ENCODE results near the gene TUBGCP6. TPM values are rescaled to one million over a fixed set of nuclear protein-coding genes. Genes with fewer than 3 reads are reported as not detected.
A peak's percentile ranks its signal among the peaks of the same experiment; 100 is the strongest.

Gene TUBGCP6
- total and polyA plus RNA-seq, 10 of the 15 experiments (the other 5 are each of a cell fraction or from before 2014, with no cell fraction given), result 0.74 to 41.4 (median 19.4) TPM

DNA sequence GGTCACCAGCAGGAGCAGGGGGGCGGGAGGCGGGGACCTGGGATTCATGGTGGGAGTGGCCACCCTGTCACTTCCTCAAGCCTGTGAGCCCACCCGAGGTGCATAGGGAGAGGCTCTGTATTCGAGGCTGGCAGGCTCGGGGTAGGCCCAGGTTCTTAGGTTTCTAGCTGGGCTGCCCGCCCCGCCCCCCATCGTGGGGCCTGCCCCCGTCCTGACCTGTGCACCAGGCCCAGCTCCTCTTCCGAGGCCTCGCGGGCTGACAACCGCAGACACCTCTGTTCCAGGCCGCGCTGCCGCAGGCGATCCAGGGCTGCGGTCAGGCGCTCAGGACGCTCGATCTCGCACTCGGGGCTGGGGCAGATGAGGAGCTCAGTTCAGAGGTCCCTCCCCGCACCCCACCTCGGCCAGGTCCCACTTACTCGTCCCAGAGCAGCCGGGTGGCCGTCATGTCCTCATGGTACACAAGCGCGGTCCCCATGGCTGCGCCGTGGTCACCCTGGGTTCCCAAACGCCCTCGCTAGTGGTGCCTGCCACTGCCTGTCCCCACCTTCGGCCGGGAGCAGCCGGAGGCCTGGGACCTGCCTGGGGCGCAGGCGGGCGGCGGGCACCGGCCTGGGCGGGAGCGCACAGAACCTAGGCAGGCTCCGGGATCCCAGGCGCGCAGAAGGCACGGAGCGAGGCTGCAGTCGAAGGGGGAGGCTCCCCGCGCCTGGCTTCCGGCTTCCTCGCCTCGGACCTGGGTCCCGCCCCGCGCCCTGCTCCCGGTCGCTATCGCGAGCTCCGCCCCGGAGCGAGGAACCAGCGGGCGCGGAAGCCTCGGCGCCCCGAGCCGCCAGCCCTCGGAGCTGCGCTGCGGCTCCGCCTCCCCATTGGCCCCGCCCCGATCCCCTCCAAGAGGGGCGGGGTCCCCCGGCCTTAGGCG lies 6.0 kb upstream of the TUBGCP6 start, which contains the start of gene HDAC10:
TSS of gene HDAC10 (minus strand) at position 711 of the 922 bp plus-strand sequence. CDS start at position 478, 233 bp downstream.
- POLR2A ChIA-PET, result interaction anchor here (0.6 to 2.7 kb wide), 11 partner anchors 8 to 370 kb away, joined by 3 to 15 read pairs (median 3); partner anchors contain the start of genes LMF2, MAPK12 and NCAPH2
- Histone ChIP-seq H3K4me3 (peak within 1 kb of the TSS; percentile 98), H3K27me3 (replicated peaks in 1 of 2; ENCODE audit: control insufficient read depth in 2 of 2, insufficient read depth in 2 of 2, low read length in 1 of 2) (no peaks in the 10 kb centered on the region), H3K4me2 (ENCODE audit: control insufficient read depth, insufficient read depth) (peak within 1 kb of the TSS; percentile 98), H2AFZ (ENCODE audit: control insufficient read depth, low read depth, low read length) (peak within 1 kb of the TSS; percentile 76), H3K36me3 (ENCODE audit: control insufficient read depth in 2 of 2, insufficient read depth in 2 of 2, low read length in 1 of 2) (peaks cover 6 to 13% of the 10 kb centered on the region in 2 experiments; a peak in 3 of 4 replicates), H3K79me2 (ENCODE audit: control insufficient read depth, insufficient read depth, low read length) (peaks cover 16% of the 10 kb centered on the region), H4K20me1 (ENCODE audit: control insufficient read depth, insufficient read depth) (no peaks in the 10 kb centered on the region; the same call in 1 of the 2 replicates), H3K4me1 (ENCODE audit: control insufficient read depth, insufficient read depth, low read length) (peaks cover 28% of the 10 kb centered on the region), H3K9me3 (replicated peaks; ENCODE audit: control insufficient read depth, insufficient read depth, low read length) (no peaks in the 10 kb centered on the region), H3K9ac (ENCODE audit: control insufficient read depth, insufficient read depth, low read length) (peak within 1 kb of the TSS; percentile 87), H3K27ac (ENCODE audit: control insufficient read depth, insufficient read depth) (peak within 1 kb of the TSS; percentile 78)
- SMC1A ChIA-PET (ENCODE audit: uncharacterized antibody, unreplicated experiment), result interaction anchor here (0.9 to 1.9 kb wide), 8 partner anchors 8 to 275 kb away, joined by 3 to 6 read pairs (median 4); partner anchors contain the start of genes DENND6B and SCO2
- DNase-seq (ENCODE audit: low read depth, low spot score), result peak; percentile 40
- in situ Hi-C loops (cut with MboI) (loop anchor here (10.0 kb wide), 2 partner anchors 244 to 364 kb away; no protein-coding TSS in a partner anchor), intact Hi-C loops (cut with micrococcal nuclease; ENCODE audit: unreplicated experiment) (loop anchor here (5.0 kb wide), 2 partner anchors 246 to 441 kb away; no protein-coding TSS in a partner anchor)
- RAD21 ChIA-PET (ENCODE audit: unreplicated experiment), result interaction anchor here (0.6 to 3.3 kb wide), 11 partner anchors 9 to 370 kb away, joined by 3 to 26 read pairs (median 4); partner anchors contain the start of genes LMF2, MAPK12 and NCAPH2
- 1% methylated on average over 78 of the region's 81 CpGs for WGBS (ENCODE audit: insufficient coverage, insufficient replicate concordance, low lambda C conversion rate, missing lambda C conversion rate)
- peak; percentile 91 for ATAC-seq
- BruUV-seq (replicated peaks), result TSS peak; percentile 53
- FAIRE-seq, result peak; percentile 56
- CTCF ChIA-PET, result interaction anchor here (0.6 to 3.0 kb wide), 17 partner anchors 9 to 452 kb away, joined by 3 to 20 read pairs (median 5); partner anchors contain the start of genes MAPK12 and SYCE3
- TF ChIP-seq, protein P1, sequence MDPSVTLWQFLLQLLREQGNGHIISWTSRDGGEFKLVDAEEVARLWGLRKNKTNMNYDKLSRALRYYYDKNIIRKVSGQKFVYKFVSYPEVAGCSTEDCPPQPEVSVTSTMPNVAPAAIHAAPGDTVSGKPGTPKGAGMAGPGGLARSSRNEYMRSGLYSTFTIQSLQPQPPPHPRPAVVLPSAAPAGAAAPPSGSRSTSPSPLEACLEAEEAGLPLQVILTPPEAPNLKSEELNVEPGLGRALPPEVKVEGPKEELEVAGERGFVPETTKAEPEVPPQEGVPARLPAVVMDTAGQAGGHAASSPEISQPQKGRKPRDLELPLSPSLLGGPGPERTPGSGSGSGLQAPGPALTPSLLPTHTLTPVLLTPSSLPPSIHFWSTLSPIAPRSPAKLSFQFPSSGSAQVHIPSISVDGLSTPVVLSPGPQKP (IDR thresholded peaks at IDR 0.05; ENCODE audit: low read depth, low read length), result no peak
- no peak for TF ChIP-seq SRF (IDR thresholded peaks at IDR 0.05; ENCODE audit: low read depth in 2 of 2, low read length in 2 of 2)
- TF ChIP-seq BHLHE40 (IDR thresholded peaks at IDR 0.05; ENCODE audit: borderline replicate concordance in 1 of 2, low read depth in 2 of 2, low read length in 1 of 2), result no peak; a peak in 1 of 4 replicates
- TF ChIP-seq POLR2A (IDR thresholded peaks at IDR 0.05; ENCODE audit: low read depth, low read length), result peak; percentile 88
- TF ChIP-seq, protein P2, sequence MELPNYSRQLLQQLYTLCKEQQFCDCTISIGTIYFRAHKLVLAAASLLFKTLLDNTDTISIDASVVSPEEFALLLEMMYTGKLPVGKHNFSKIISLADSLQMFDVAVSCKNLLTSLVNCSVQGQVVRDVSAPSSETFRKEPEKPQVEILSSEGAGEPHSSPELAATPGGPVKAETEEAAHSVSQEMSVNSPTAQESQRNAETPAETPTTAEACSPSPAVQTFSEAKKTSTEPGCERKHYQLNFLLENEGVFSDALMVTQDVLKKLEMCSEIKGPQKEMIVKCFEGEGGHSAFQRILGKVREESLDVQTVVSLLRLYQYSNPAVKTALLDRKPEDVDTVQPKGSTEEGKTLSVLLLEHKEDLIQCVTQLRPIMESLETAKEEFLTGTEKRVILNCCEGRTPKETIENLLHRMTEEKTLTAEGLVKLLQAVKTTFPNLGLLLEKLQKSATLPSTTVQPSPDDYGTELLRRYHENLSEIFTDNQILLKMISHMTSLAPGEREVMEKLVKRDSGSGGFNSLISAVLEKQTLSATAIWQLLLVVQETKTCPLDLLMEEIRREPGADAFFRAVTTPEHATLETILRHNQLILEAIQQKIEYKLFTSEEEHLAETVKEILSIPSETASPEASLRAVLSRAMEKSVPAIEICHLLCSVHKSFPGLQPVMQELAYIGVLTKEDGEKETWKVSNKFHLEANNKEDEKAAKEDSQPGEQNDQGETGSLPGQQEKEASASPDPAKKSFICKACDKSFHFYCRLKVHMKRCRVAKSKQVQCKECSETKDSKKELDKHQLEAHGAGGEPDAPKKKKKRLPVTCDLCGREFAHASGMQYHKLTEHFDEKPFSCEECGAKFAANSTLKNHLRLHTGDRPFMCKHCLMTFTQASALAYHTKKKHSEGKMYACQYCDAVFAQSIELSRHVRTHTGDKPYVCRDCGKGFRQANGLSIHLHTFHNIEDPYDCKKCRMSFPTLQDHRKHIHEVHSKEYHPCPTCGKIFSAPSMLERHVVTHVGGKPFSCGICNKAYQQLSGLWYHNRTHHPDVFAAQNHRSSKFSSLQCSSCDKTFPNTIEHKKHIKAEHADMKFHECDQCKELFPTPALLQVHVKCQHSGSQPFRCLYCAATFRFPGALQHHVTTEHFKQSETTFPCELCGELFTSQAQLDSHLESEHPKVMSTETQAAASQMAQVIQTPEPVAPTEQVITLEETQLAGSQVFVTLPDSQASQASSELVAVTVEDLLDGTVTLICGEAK (IDR thresholded peaks at IDR 0.05; ENCODE audit: borderline replicate concordance), result no peak
- no peak for TF ChIP-seq ZNF274 (IDR thresholded peaks at IDR 0.05; ENCODE audit: insufficient read depth, insufficient read length)
- peak; percentile 5; the same call in 1 of the 2 replicates for TF ChIP-seq PAX5 (IDR thresholded peaks at IDR 0.05; ENCODE audit: borderline replicate concordance, low read depth, low read length)
- TF ChIP-seq, protein P3, sequence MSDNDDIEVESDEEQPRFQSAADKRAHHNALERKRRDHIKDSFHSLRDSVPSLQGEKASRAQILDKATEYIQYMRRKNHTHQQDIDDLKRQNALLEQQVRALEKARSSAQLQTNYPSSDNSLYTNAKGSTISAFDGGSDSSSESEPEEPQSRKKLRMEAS (IDR thresholded peaks at IDR 0.05; ENCODE audit: low read depth, low read length), result no peak; the same call in 1 of the 2 replicates
- TF ChIP-seq, protein P4, sequence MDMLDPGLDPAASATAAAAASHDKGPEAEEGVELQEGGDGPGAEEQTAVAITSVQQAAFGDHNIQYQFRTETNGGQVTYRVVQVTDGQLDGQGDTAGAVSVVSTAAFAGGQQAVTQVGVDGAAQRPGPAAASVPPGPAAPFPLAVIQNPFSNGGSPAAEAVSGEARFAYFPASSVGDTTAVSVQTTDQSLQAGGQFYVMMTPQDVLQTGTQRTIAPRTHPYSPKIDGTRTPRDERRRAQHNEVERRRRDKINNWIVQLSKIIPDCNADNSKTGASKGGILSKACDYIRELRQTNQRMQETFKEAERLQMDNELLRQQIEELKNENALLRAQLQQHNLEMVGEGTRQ (IDR thresholded peaks at IDR 0.05; ENCODE audit: borderline replicate concordance, low read depth, low read length), result no peak
- no peak for TF ChIP-seq ESRRA (IDR thresholded peaks at IDR 0.05; ENCODE audit: low read length)
- no peak for TF ChIP-seq FOXK2 (IDR thresholded peaks at IDR 0.05)
- no peak for TF ChIP-seq HDAC2 (IDR thresholded peaks at IDR 0.05)
- no peak for TF ChIP-seq KDM1A (IDR thresholded peaks at IDR 0.05; ENCODE audit: borderline replicate concordance)
- no peak for TF ChIP-seq JUNB (IDR thresholded peaks at IDR 0.05)
